ENCODE results near the gene HEPN1. TPM values are rescaled to one million over a fixed set of nuclear protein-coding genes. Genes with fewer than 3 reads are reported as not detected.

The HEPN1 gene
- total and polyA plus RNA-seq, 9 of the 15 experiments (the other 6 are each of a cell fraction or from before 2014, with no cell fraction given) = not detected

DNA sequence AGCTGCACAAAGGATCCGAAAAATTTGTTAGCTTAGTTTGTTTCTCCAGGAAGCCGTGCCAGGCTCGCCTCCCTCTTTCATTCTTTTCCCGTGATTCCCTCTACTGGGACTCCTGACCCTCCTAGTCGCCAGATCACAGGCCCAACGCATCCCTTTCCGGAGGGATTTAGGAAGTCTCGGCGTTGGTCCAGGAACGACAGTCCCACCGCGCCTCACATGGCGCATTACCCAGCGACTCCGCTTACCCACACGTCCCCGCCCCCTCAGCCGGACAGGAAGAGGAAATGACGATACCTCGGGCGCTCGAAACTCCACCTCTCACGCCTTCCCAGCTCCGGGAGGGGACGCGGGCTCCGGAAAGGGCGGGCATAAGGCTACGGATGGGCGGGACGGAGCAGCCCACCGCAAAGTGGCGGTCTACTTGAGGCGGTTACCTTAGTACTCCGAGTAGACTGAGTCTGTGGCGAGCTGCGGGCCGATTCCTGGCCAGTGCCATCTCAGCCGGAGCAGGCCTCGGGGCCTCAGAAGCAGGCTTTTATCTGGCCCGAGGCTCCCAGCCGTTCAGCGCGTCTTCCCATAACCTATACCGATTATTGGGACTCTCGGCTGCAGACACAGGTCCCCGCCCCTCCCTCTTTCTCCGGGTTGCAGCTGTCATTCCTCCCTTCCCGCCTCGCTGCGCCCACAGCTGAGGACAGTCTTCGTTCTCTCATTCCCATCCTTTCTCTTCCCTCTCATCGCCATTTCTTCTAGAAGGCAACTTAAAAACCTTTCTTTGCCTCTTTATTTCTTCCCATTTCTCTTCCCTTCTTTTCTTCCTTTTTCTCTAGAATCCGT is 34.9 kb downstream of the HEPN1 start, which contains the start of gene CCDC15 (continued):
- TF ChIP-seq YBX1 (IDR thresholded peaks at IDR 0.05) = no peak
- TF ChIP-seq KAT7 (CRISPR knock-in tag; IDR thresholded peaks at IDR 0.05; ENCODE audit: borderline replicate concordance) = no peak
- no peak for TF ChIP-seq STAT5A (IDR thresholded peaks at IDR 0.05; ENCODE audit: borderline replicate concordance, low read length)
- TF ChIP-seq, protein P1, sequence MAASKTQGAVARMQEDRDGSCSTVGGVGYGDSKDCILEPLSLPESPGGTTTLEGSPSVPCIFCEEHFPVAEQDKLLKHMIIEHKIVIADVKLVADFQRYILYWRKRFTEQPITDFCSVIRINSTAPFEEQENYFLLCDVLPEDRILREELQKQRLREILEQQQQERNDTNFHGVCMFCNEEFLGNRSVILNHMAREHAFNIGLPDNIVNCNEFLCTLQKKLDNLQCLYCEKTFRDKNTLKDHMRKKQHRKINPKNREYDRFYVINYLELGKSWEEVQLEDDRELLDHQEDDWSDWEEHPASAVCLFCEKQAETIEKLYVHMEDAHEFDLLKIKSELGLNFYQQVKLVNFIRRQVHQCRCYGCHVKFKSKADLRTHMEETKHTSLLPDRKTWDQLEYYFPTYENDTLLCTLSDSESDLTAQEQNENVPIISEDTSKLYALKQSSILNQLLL (CRISPR knock-in tag; IDR thresholded peaks at IDR 0.05; ENCODE audit: borderline replicate concordance) = no peak
- TF ChIP-seq, protein P2, sequence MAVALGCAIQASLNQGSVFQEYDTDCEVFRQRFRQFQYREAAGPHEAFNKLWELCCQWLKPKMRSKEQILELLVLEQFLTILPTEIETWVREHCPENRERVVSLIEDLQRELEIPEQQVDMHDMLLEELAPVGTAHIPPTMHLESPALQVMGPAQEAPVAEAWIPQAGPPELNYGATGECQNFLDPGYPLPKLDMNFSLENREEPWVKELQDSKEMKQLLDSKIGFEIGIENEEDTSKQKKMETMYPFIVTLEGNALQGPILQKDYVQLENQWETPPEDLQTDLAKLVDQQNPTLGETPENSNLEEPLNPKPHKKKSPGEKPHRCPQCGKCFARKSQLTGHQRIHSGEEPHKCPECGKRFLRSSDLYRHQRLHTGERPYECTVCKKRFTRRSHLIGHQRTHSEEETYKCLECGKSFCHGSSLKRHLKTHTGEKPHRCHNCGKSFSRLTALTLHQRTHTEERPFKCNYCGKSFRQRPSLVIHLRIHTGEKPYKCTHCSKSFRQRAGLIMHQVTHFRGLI (CRISPR knock-in tag; IDR thresholded peaks at IDR 0.05) = no peak
- TF ChIP-seq PHB2 (IDR thresholded peaks at IDR 0.05; ENCODE audit: low read depth) = 0 out of 2 replicates have a peak, but pooled peaks have one; percentile 15
- peak; percentile 89; the same call in 1 of the 2 replicates for TF ChIP-seq ESRRA (IDR thresholded peaks at IDR 0.05; ENCODE audit: borderline replicate concordance, low read depth)
- TF ChIP-seq NFXL1 (CRISPR knock-in tag; IDR thresholded peaks at IDR 0.05) = no peak
- TF ChIP-seq BRCA1 (IDR thresholded peaks at IDR 0.05) = no peak
- TF ChIP-seq BRCA1 (CRISPR knock-in tag; IDR thresholded peaks at IDR 0.05) = no peak
- TF ChIP-seq, protein P3, sequence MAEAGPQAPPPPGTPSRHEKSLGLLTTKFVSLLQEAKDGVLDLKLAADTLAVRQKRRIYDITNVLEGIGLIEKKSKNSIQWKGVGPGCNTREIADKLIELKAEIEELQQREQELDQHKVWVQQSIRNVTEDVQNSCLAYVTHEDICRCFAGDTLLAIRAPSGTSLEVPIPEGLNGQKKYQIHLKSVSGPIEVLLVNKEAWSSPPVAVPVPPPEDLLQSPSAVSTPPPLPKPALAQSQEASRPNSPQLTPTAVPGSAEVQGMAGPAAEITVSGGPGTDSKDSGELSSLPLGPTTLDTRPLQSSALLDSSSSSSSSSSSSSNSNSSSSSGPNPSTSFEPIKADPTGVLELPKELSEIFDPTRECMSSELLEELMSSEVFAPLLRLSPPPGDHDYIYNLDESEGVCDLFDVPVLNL (CRISPR knock-in tag; IDR thresholded peaks at IDR 0.05; ENCODE audit: low read depth) = no peak
- TF ChIP-seq MXI1 (IDR thresholded peaks at IDR 0.05; ENCODE audit: low read depth, low read length) = peak; percentile 63; the same call in 1 of the 2 replicates
- TF ChIP-seq, protein P4, sequence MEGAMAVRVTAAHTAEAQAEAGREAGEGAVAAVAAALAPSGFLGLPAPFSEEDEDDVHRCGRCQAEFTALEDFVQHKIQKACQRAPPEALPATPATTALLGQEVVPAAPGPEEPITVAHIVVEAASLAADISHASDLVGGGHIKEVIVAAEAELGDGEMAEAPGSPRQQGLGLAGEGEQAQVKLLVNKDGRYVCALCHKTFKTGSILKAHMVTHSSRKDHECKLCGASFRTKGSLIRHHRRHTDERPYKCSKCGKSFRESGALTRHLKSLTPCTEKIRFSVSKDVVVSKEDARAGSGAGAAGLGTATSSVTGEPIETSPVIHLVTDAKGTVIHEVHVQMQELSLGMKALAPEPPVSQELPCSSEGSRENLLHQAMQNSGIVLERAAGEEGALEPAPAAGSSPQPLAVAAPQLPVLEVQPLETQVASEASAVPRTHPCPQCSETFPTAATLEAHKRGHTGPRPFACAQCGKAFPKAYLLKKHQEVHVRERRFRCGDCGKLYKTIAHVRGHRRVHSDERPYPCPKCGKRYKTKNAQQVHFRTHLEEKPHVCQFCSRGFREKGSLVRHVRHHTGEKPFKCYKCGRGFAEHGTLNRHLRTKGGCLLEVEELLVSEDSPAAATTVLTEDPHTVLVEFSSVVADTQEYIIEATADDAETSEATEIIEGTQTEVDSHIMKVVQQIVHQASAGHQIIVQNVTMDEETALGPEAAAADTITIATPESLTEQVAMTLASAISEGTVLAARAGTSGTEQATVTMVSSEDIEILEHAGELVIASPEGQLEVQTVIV (CRISPR knock-in tag; IDR thresholded peaks at IDR 0.05; ENCODE audit: borderline replicate concordance) = no peak
- TF ChIP-seq CBX8 (IDR thresholded peaks at IDR 0.05; ENCODE audit: borderline replicate concordance, extremely low read depth, low read depth, low read length, poor library complexity, severe bottlenecking) = no peak
- TF ChIP-seq, protein P5, sequence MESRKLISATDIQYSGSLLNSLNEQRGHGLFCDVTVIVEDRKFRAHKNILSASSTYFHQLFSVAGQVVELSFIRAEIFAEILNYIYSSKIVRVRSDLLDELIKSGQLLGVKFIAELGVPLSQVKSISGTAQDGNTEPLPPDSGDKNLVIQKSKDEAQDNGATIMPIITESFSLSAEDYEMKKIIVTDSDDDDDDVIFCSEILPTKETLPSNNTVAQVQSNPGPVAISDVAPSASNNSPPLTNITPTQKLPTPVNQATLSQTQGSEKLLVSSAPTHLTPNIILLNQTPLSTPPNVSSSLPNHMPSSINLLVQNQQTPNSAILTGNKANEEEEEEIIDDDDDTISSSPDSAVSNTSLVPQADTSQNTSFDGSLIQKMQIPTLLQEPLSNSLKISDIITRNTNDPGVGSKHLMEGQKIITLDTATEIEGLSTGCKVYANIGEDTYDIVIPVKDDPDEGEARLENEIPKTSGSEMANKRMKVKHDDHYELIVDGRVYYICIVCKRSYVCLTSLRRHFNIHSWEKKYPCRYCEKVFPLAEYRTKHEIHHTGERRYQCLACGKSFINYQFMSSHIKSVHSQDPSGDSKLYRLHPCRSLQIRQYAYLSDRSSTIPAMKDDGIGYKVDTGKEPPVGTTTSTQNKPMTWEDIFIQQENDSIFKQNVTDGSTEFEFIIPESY (CRISPR knock-in tag; IDR thresholded peaks at IDR 0.05) = no peak
- no peak for TF ChIP-seq RBM15 (IDR thresholded peaks at IDR 0.05; ENCODE audit: insufficient read depth, low read length)
- TF ChIP-seq BMI1 (IDR thresholded peaks at IDR 0.05; ENCODE audit: low read length) = no peak
- TF ChIP-seq MIER1 (IDR thresholded peaks at IDR 0.05; ENCODE audit: low read depth) = no peak; the same call in 1 of the 2 replicates
- TF ChIP-seq ZC3H4 (CRISPR knock-in tag; IDR thresholded peaks at IDR 0.05; ENCODE audit: borderline replicate concordance) = no peak

All from K562 (cell line).